Activated naive CD8-positive, alpha-beta T cell treated with anti-CD3 and anti-CD28 coated beads, Interleukin-2, amount 50 U/mL, for 16 hours (primary cell): Measurements from ENCODE around the gene IYD.
"Not testable (repeated sequence)": the region's sequence is repeated elsewhere in the genome, so short reads cannot be mapped to it uniquely, and the experiment has no call there.

Experiments
- DNase-seq: peaks from one replicate; pipeline ENCODE4 v3.0.0-alpha.2; 2020; ENCODE audit warnings: low read depth, low spot score

The IYD gene

GRCh38 chr6:150430815-150431214 lies 62.0 kb downstream of the IYD start:
- no peak for DNase-seq

- no peak for DNase-seq
Measured at GRCh38 chr6:150435360-150435759, 66.5 kb downstream of the IYD start.

GRCh38 chr6:150435832-150436231 lies 67.0 kb downstream of the IYD start:
- DNase-seq = no peak

- no peak for DNase-seq
Measured at GRCh38 chr6:150439373-150439772, 70.6 kb downstream of the IYD start.

- DNase-seq = no peak
Measured at GRCh38 chr6:150443621-150444020, 74.8 kb downstream of the IYD start.

- no peak for DNase-seq
Measured at GRCh38 chr6:150444308-150444707, 75.5 kb downstream of the IYD start.

- no peak for DNase-seq
Measured at GRCh38 chr6:150445486-150445885, 76.7 kb downstream of the IYD start.

GRCh38 chr6:150448221-150448620 lies 79.4 kb downstream of the IYD start:
- DNase-seq = no peak

GRCh38 chr6:150449055-150449454 lies 80.2 kb downstream of the IYD start:
- DNase-seq = not testable (repeated sequence)

GRCh38 chr6:150450918-150451317 lies 82.1 kb downstream of the IYD start:
- no peak for DNase-seq

GRCh38 chr6:150451807-150452427 lies 83.1 kb downstream of the IYD start:
- DNase-seq = no peak

GRCh38 chr6:150452428-150453243 lies 83.8 kb downstream of the IYD start:
- no peak for DNase-seq

- no peak for DNase-seq
Measured at GRCh38 chr6:150453357-150453756, 84.5 kb downstream of the IYD start.
